Pons (tissue), 1 donor: ENCODE results near the gene RABGEF1.
"Not testable (repeated sequence)": the region's sequence is repeated elsewhere in the genome, so short reads cannot be mapped to it uniquely, and the experiment has no call there.

Experiments used
- DNase-seq: peaks from one replicate; pipeline ENCODE4 v3.0.0-alpha.2; 2016; ENCODE audit warnings: low spot score

Gene RABGEF1

GRCh38 chr7:66735154-66735553 is 5.4 kb upstream of the RABGEF1 start:
- no peak for DNase-seq

GRCh38 chr7:66735850-66736249 is 4.7 kb upstream of the RABGEF1 start:
- no peak for DNase-seq

DNA sequence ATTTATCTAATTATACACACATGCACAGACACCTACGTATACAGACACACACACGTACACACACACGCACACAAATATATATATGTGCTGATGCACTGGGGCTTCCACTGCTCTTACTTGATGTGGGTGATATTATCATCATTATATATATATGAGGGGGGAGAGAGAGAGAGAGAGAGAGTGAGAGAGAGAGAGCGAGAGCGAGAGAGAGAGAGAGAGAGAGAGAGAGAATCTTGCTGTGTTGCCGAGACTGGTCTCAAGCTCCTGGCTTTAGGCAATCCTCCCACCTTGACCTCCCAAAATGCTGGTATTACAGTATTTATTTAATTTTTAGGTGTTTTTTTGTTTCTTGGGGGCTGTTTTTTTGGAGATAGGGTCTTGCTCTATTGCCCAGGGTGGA is 3.6 kb upstream of the RABGEF1 start:
- DNase-seq, result no peak

DNA sequence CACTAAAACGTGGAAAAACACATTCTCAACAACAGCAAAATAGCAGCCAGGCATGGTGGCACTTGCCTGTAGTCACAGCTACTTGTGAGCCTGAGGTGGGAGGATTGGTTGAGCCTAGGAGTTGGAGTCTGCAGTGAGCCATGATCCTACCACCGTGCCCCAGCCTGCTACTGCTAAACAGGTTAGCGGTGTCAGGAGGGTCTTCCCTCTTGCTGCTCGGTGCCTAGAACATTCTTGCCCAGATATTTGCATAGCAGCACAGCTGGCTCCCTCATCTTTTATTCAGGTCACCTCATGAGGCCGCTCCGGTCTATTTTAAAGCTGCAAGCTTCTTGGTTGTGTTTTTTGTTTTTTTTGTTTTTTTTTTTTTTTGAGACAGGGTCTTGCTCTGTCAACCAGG is 2.9 kb upstream of the RABGEF1 start:
- no peak for DNase-seq

DNA sequence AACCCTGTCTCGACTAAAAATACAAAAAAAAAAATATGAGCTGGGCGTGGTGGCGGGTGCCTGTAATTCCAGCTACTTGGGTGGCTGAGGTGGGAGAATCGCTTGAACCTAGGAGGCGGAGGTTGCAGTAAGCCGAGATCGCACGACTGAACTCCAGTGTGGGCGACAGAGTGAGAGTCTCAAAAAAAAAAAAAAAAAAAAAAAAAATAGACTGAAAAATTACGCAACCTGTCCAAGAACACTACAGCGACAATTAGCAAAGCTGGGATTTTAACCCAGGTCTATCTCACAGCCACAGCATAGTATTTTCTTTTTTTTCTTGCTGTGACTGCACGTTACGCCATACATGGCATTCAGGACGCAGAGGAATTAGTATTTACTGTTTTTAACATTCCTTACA is 1.1 kb upstream of the RABGEF1 start:
- DNase-seq, result no peak

DNA sequence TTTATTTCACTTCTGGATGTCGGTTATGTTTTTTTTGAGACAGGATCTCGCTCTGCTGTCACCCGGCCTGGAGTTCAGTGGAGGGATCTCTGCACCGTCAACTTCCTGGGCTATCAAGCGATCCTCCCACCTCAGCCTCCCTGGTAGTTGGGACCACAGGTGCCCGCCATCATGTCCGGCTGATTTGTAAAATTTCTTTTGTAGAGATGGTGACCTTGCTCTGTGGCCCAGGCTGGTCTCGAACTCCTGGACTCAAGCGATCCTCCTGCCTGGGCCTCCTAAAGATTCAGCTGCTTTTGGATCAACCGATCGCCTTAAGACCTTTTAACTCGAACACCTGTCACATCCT is 606 bp upstream of the RABGEF1 start:
- DNase-seq, result no peak

GRCh38 chr7:66740980-66741709 is 612 bp downstream of the RABGEF1 start:
- DNase-seq, result peak; percentile 42

DNA sequence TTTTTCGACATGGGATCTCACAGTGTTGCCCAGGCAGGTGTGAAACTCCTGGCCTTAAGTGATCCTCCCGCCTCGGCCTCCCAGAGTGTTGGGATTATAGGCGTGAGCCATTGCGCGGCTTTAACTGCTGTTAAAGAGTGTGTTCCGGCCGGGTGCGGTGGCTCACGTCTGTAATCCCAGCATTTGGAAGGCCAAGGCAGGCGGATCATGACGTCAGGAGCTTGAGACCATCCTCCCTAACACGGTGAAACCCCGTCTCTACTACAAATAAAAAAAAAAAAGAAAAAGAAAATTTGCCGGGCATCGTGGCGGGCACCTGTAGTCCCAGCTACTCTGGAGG is 1.1 kb downstream of the RABGEF1 start:
- no peak for DNase-seq

DNA sequence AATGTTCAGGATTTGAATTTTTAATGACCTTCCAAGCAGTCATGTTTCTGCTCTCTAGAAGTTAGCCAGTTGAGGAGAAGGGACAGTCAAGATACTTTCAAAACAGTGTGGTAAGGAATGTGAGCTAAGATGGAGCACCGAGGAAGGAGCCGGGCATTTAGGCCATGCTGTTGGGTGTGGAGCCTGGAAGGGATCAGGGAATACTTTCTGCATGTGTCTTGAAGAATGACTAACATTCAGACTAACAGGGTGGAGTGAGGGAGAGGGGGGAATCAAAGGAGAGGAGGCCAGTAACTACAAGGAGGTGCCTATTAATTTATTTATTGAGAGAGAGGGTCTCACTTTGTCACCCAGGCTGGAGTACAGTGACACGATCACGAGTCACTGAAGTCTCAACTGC is 1.8 kb downstream of the RABGEF1 start:
- DNase-seq, result not testable (repeated sequence)

- DNase-seq, result no peak
Measured at GRCh38 chr7:66743920-66744319, 3.4 kb downstream of the RABGEF1 start.

- no peak for DNase-seq
Measured at GRCh38 chr7:66747385-66747784, 6.9 kb downstream of the RABGEF1 start.

GRCh38 chr7:66747881-66748511 is 7.5 kb downstream of the RABGEF1 start:
- DNase-seq, result no peak

DNA sequence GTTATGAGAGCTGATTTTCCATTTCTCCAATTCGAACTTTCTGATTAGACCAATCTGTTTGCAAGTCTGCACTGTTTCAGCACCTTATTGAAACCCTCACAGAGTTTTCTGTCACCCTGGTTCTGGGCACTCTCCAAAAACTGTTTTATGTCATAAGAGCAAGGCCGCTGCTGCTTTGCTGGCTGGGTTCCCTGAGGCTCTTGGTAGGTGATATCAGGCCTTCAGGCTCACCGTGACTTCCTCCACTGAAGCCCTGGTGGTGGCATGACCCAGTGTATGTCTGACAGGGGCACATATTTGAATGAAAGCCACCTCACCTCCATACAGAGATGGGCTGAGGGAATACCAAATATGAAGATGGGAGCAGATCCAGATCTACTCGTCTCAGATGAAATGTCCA is 8.3 kb downstream of the RABGEF1 start:
- DNase-seq, result no peak

GRCh38 chr7:66751945-66752344 is 11.4 kb downstream of the RABGEF1 start:
- no peak for DNase-seq

DNA sequence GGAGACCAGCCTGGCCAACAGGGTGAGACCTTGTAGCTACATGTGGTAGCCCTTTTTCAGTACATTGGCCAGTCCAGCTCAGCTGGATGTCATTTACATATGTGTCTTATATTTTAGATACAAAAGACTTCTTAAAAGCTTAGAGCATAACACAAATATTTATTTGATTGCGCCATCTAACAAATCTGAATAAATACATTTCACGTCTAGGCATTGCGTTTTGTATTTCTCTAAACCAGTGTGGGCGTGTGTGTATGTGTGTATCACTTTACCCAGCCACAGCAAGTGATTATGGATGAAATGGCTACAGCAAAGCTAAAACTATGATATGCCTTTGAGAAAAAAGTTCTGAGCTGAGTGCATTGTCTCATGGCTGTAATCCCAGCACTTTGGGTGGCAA is 14.0 kb downstream of the RABGEF1 start:
- DNase-seq, result no peak

DNA sequence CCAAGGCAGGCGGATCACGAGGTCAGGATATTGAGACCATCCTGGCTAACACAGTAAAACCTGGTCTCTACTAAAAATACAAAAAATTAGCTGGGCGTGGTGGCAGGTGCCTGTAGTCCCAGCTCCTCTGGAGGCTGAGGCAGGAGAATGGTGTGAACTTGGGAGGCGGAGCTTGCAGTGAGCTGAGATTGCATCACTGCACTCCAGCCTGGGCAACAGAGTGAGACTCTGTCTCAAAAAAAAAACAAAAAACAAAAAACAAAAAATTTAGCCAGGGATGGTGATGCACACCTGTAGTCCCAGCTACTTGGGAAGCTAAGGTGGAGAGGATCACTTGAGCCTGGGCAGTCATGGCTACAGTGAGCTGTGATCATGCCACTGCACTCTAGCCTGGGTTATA is 14.5 kb downstream of the RABGEF1 start:
- not testable (repeated sequence) for DNase-seq

GRCh38 chr7:66756227-66756626 is 15.7 kb downstream of the RABGEF1 start:
- DNase-seq, result not testable (repeated sequence)

DNA sequence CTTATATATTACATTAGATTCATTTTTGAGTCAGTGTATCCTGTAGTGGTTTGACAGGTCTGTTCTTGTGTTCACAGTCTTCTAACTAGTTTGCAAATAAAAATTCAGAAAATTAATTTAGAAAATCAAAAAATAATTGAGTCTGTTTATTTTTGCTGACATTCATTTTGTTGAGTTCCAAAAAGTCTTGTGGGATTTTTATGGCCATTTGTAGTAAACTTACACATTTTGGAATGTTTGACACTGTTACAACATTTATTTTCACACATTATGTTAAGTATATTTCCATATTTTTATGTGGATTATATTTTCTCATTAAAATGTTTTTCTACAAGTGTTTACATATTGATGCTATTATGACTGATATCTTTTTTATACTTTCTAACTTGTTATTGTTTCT is 16.4 kb downstream of the RABGEF1 start:
- no peak for DNase-seq

DNA sequence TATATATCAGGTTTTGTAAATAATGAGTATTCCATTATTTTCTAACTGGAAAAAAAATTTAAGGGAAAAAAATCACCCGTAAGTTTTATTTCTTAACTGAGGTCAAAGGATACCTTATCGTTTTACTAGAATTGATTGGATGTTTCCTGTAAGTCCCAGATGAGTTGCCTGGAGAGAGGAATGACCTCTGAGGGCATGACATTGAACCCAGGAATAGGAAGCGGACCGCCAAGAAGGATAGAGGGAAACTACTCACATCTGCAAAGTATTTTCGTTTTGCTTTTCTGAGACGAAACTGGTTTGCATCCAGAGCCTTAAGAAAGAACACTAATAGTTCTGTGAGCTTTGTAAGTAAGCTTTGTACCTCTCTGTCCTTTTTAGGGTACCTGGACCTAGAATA is 17.4 kb downstream of the RABGEF1 start:
- no peak for DNase-seq

DNA sequence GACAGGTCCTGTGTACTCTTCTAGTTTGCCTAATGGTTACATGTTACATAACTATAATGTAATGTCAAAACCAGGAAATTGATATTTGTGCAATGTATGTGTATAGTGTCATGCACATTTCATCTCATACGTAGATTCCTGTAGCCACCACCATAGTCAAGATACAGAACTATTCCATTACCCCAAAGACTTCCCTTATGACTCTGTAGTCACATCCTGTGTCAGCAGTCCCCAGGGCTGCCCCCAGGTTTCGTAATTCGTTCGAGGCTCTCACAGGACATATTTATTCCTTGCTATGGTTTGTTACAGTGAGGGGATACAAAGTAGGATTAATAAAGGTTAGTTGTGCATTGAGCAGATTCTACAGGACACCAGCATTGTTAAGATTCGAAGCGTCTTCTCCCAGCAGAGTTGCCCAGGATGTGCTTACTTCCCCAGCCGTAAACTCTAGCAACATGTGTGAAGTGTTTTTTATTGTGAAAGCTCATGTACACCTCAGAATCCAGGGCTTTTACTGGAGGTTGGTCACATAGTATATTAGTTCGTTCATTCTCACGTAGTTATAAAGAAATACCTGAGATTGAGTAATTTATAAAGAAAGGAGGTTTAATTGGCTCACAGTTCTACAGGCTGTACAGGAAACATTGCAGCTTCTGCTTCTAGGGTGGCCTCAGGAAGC is 18.6 kb downstream of the RABGEF1 start:
- no peak for DNase-seq

DNA sequence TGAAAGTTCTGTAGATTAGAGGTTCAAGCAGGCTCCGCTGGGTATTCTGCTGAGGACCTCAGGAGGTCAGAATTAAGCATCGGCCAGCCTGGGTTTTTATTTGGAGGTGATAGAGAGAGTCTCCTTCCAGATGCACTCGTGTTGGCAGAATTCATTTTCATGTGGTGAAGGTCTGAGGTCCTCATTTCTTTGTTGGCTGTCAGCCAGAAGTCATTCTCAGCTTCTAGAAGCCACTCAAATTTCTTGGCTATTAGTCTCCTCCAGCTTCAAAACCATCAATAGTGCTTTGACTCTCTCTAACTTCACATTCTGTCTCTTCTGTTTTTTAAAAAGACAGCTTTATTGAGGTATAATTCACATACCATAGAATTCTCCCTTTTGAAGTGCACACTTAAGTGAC is 22.6 kb downstream of the RABGEF1 start:
- not testable (repeated sequence) for DNase-seq

GRCh38 chr7:66763633-66764355 is 23.3 kb downstream of the RABGEF1 start:
- not testable (repeated sequence) for DNase-seq

DNA sequence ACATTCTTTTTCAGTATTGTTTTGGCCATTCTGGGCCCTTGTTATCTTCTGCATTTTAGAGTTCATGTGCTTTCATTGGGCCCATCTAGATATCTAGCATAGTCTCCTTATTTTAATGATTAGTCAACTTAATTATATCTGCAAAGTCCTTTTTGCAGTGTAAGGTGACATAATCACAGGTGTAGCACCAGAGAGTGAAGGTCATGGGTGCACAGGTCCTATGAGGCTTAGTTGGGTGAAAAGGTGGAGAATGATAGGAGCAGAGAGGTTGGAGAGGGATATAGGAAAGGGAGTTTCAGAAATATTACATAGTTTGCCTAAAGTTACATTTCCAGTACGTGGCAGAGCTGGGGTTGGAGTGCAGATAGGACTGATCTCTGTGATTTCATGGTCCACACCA is 24.4 kb downstream of the RABGEF1 start:
- DNase-seq, result not testable (repeated sequence)
